GM15510 (cell line): Measurements from ENCODE around the gene RMND1.

ENCODE experiments used
- POLR2A ChIP-seq: IDR thresholded peaks from 3 replicates; pipeline ENCODE4 v1.6.1; 2011; ENCODE audit warnings: borderline replicate concordance; ENCODE audit not compliant: insufficient read length; ENCODE audit errors: extremely low read depth

RMND1 gene

GRCh38 chr6:151437401-151437800, 14.5 kb downstream of the RMND1 start:
- TF ChIP-seq POLR2A, result no peak

GRCh38 chr6:151436802-151437201, 15.1 kb downstream of the RMND1 start:
- no peak for TF ChIP-seq POLR2A

DNA sequence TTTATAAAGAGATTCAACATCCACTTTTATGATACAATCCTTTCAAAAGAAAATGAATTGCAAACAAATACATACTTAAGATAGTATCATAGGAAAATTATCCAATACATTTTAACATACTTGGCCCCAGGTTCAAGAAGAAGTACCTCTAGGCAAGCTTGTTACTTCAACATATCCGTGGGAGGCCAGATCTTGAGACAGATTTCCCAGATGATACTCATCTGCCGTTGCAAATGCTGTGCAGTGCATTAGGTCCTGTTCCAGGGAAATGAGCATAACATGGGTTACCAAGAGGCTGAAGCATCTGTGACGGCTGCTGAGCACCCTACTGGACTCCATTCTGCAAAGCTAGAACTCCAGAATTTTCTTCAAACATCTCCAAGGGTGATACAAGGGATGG, 15.6 kb downstream of the RMND1 start:
- no peak for TF ChIP-seq POLR2A

DNA sequence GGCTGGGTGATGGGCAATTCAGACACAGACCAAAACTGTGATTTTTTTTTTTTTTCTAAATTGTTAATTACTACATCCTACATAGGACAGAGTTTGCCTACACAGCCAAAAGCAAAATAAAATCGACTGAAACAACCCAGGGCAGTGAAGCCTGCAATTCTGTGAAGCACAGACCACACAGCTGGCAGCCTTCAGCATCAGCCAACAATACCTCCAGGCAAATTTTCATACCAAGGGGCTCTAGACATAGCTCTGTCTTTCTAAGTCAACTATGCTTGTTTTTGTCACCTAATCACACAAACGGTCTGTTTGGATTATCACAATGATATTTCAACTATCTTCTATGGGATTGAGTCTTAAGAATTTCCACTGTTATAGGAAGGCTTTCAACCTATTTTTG, 17.6 kb downstream of the RMND1 start:
- TF ChIP-seq POLR2A, result no peak

GRCh38 chr6:151432651-151433050, 19.3 kb downstream of the RMND1 start:
- no peak for TF ChIP-seq POLR2A

GRCh38 chr6:151431337-151431736, 20.6 kb downstream of the RMND1 start:
- no peak for TF ChIP-seq POLR2A

- no peak for TF ChIP-seq POLR2A
Observed at GRCh38 chr6:151430886-151431285, 21.0 kb downstream of the RMND1 start.

DNA sequence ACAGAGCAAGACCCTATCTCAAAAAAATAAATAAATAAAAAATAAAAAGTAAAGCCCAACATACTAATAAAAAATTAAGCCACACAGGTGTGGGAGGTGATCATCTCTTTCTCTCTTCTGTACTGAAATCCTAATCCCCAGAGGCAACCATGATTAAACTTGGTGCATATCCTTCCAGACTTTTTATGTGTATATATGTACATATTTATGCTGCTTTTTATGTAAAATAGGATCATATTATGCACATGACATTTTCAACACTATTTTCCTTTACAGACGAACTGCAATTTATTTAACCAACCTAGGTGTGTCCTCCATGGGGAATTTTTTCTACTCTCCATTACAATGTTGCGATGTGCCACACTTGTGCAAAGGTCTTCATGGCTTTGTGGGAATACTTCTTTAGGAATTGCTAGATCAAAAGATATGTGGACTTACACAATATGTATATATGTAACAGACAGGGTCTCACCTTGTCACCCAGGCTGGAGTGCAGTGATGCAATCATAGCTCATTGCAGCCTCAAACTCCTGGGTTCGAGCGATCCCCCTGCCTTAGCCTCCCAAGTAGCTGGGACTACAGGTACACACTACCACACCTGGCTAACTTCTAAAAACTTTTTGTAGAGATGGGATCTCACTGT, 23.7 kb downstream of the RMND1 start:
- TF ChIP-seq POLR2A, result no peak

GRCh38 chr6:151425561-151425960, 26.4 kb downstream of the RMND1 start:
- no peak for TF ChIP-seq POLR2A

- no peak for TF ChIP-seq POLR2A
Observed at GRCh38 chr6:151422981-151423380, 28.9 kb downstream of the RMND1 start.

DNA sequence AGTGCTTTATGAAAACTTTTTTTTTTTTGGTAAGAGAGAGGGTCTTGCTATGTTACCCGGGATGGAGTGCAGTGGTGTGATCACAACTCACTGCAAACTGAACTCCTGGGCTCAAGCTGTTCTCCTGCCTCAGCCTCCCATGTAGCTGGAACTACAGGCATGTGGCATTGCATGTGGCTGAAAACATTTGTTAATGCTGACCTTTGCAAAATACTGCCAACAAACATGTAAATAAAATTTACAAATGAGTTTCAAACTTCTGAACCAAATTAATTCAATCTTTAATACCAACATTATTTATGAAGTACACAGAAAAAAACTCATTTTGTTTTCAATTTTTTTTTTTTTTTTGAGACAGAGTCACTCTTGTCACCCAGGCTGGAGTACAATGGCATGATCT, 34.4 kb downstream of the RMND1 start:
- TF ChIP-seq POLR2A, result no peak

- no peak for TF ChIP-seq POLR2A
Observed at GRCh38 chr6:151414641-151415260, 37.2 kb downstream of the RMND1 start.

- TF ChIP-seq POLR2A, result no peak
Observed at GRCh38 chr6:151413372-151414145, 38.4 kb downstream of the RMND1 start.

DNA sequence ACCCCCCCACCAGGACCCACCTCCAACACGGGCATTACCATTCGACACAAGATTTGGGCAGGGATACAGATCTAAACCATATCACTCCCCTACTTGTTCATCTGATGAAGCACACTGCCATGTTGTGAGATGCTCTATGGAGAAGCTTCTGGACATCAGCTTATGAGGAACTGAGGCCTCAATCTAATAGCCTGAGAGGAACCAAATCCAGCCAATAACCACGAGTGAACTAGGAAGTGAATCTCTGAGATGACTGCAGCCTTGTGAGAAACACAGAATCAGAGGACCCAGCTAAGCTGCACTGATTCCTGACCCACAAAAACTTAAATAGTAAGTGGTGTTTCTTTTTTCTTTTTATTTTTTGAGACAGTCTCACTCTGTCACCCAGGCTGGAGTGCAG, 39.0 kb downstream of the RMND1 start:
- no peak for TF ChIP-seq POLR2A

- TF ChIP-seq POLR2A, result no peak
Observed at GRCh38 chr6:151409679-151410078, 42.2 kb downstream of the RMND1 start.

- no peak for TF ChIP-seq POLR2A
Observed at GRCh38 chr6:151409260-151409659, 42.7 kb downstream of the RMND1 start.
